22Rv1 (cell line): ENCODE measurements around the gene COL4A5.

Experiments used
- ZFX ChIP-seq: fragments of 450-650 bp; IDR thresholded peaks from 2 replicates; pipeline ENCODE4 v1.6.1; 2017; ENCODE audit warnings: antibody characterized with exemption, borderline replicate concordance
- TF ChIP-seq, protein P1 (sequence below): fragments of 450-650 bp; IDR thresholded peaks from 2 replicates; pipeline ENCODE4 v1.5.1; 2017; ENCODE audit warnings: mild to moderate bottlenecking

DNA sequence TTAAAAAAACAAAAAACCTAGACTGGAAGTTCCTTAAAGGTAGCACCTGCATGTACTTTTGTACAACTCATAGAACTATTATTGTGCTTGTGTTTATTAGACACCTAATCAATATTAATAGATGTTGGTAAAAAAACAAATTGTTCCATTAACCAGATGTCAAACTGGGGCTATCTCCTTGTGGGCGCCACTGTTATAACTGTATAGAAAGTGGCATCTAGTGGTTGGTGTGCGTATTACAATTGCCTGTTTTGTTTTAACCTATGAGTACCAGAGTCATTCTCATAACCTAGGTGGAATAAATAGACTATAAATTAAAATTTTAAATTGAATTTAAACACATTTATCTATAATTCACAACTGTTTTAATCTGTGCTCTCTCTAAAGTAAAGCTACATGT is 97.4 kb downstream of the COL4A5 start:
- TF ChIP-seq, protein P1, sequence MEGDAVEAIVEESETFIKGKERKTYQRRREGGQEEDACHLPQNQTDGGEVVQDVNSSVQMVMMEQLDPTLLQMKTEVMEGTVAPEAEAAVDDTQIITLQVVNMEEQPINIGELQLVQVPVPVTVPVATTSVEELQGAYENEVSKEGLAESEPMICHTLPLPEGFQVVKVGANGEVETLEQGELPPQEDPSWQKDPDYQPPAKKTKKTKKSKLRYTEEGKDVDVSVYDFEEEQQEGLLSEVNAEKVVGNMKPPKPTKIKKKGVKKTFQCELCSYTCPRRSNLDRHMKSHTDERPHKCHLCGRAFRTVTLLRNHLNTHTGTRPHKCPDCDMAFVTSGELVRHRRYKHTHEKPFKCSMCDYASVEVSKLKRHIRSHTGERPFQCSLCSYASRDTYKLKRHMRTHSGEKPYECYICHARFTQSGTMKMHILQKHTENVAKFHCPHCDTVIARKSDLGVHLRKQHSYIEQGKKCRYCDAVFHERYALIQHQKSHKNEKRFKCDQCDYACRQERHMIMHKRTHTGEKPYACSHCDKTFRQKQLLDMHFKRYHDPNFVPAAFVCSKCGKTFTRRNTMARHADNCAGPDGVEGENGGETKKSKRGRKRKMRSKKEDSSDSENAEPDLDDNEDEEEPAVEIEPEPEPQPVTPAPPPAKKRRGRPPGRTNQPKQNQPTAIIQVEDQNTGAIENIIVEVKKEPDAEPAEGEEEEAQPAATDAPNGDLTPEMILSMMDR, result peak; percentile 59
- TF ChIP-seq ZFX, result no peak
